Stimulated activated CD4-positive, alpha-beta T cell treated with anti-CD3 and anti-CD28 coated beads, Interleukin-1b, Interleukin-23, amount 100 ng/mL, for 24 hours (primary cell): ENCODE data around the gene PTPRG.

Experiments used
- DNase-seq, 4 experiments: peaks; one replicate each; pipeline ENCODE4 v3.0.0-alpha.2; 2020; ENCODE audit warnings: low read depth in 4 of 4, low spot score in 1 of 4

The PTPRG gene

DNA sequence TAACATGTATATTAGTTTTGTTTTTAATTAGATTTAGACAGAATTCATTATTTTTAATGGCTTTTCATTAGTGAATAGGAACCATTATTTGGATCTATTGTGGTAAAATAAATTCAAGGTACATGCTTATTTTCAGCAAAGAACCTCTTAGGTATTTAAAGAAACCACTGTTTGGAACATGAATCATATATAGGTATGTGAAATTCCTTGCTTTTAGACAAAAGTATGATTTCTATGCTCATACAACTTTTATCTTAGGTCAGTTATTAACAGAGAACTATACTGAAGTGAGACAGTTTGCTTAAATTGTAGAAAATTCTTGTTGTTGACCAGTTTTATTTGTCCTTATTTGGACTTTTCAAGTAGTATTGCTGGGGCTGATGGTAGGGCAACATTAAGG lies 422.1 kb downstream of the PTPRG start:
- no peak for DNase-seq

DNA sequence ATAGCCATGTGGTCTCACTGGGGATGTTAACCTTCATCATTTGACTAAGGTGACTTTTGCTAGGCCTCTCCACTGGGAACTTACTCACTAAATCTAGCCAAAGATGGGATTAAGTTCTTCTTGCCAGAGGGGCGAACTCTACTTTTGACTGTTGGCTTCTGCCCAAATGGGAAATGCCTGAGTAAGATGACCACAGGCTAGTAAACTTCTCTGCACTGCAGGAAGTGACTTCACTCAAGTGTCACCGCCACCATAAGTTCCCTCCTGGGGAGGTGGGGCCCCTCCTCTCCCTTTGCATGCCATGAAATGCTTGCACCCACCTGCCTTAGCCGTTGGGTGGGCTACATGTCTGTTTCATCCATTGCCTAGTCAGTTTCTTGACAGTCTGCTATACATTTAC lies 423.6 kb downstream of the PTPRG start:
- DNase-seq, result no peak

DNA sequence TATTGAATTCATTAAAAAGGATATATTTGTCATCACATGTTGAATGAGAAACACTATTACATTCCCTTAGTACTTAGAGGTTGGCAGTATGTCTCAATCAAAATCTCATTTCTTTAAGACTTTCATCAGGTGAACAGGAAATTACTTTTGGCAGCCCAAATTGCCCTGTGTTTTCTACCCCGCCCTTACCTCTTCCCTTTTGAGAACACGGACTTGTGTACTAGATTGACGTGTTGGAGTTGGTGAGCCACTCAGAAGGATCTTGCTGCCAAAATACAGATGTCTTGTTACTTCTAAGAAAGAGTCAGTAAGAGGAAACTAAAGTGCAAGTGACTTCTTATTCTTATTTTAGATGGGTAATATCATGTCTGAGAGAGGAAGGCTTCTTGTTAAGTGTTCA lies 425.1 kb downstream of the PTPRG start:
- no peak for DNase-seq

DNA sequence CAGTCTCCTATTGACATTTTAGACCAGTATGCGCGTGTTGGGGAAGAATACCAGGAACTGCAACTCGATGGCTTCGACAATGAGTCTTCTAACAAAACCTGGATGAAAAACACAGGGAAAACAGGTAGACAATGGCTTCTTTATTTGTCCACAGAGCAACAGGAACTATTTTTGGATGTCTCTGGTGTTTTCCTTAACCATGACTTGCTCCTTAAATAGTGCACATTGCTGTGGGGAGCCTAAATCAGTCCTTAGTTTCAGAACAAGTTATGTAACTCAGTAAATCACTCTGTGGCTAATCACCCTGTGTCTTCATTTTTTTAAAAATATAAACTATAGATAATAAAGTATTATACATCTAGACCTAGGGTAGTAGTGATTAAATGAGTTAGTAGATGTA lies 428.3 kb downstream of the PTPRG start:
- DNase-seq, result no peak

DNA sequence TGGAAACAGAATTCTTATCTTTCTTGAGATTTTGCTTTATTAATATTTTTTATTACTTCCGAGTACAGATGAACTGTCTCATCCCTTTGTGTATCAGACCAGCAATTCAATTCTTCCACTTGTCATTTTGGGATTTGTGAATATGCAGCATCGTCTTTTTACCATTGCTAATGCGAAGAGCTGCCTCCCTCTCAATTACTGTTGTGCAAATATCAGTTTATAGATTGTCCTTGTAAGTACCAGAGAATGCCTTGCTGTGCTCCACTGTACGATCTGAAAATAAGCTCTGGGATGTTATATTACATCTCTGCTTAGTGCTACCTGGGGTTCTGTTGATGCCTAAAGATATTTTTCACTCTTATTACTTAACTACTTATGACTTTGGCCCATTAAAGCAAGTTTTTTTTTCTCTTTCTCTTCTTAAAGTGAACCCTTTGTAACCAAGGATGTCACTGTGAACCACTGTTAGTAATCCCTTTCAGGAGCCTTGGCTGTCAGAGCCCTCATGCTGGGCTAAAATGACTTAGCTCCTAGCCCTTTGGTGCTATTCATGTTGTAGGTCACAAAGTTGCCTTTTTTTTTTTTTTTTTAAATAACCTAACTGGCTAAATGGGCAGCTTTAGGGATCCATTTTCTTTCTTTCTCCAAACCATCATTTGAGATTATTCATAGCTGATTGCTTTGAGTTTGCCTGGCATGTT lies 429.1 kb downstream of the PTPRG start:
- no peak for DNase-seq

DNA sequence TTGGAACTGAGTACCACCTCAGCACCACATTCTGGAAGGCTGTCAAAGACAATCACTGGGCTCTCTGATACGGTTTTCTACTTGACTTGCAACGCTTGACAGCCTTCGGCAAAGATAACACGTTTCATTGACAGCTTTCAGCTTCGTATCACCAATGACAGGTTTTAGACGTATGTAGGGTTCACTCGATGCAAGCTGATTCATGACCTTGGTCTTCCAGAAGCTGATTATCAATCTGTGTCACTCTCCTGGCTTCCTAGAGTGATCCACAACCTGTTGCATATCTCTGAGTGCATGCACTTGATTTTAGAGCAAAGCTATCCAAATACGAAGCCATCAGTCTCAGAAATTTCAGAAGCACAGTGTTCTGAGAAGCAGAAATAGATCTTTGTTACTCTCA lies 430.3 kb downstream of the PTPRG start:
- DNase-seq, result no peak

DNA sequence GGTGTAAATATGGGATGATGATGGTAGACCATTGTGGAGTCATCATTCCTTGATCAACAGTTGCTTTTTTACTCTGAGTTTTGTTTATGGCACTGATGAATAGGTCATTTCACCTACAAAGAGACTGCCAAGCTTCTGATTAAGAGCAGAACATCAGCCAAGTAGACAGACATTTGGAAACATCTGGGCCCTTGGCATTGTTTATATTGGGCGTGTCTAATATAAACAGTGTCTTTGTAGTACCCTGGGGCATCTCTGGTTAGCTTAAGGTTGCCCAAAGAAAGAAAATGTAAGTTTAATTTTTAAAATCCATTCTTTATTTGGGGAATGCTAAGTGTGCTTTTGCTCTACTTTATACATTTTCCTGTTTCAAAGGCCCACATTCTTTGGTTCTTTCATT lies 435.0 kb downstream of the PTPRG start:
- no peak for DNase-seq

DNA sequence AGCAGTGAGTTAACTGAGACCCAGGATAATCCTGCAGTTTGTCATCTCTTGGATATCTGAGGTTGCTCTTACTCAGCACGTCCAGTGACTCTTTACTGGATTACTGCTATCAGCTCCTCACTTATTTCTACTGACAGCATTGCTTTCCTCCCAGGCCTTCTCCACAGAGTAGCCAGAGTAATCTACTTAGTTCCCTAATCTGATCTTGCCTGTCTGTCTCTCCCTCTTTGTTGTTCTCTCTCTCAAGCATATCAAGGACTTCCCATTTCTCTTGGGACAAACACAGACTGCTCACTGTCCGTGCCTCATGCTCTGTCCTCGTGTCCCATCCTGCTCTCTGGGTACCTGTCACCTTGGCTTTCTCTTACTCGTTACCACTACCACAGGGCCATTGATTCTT lies 435.7 kb downstream of the PTPRG start:
- no peak for DNase-seq

DNA sequence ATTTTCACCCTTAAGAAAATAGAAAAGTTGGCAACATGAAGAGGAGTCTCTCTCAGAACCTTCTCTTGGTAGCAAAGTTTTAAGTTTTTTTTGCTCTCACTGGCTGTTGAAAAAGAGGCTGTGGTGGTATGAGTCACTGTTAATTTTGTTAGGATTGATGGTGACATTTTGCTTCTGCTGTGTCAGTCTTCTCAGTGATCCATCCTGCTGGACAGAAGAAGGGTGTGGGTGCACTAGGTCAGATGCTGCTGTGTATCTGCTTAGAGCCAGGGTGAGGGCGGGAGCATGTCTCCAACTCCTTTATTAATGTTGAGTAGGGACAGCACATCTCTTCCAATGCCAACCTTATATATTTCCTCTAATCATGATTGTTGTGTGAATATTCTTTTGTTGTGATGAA lies 442.5 kb downstream of the PTPRG start:
- DNase-seq, result no peak

DNA sequence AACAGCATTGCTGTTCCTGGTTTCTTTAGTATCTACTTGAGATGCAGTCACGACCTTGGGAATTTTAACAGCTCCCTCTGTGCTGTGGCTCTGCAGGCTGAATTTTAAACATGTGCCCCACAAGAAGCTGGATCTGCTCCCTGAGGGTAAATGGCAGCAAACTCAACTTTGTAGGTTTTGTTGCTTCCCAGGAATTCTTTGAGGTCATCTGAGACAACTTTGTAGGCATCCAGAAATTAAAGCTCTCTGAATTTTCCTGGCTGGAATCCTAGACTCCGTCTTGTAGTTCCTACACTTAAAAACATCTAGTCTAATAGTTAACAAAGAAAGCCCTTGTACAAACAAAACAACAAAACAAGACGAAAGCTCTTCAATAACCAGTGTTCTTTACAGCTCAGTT lies 445.7 kb downstream of the PTPRG start:
- DNase-seq, result no peak

DNA sequence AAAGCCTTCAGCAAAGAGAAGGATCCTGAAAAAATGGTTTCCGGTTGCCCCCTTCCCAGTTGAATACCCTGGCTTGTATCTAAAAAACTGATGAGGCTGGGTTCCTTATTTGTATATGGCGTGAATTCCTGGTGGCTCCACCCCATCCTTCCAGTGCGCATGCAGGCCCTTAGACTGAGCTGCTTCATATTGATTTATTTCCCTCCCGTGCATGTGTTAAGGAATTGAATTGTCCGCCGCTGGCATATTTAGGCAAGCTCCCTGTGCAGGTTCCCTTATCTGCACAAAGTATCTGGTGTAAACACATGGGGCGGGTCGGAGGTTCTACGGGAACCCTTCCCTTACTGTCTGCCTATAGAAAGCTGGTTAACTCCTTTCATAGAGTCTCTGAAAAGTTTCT lies 449.6 kb downstream of the PTPRG start:
- no peak for DNase-seq

DNA sequence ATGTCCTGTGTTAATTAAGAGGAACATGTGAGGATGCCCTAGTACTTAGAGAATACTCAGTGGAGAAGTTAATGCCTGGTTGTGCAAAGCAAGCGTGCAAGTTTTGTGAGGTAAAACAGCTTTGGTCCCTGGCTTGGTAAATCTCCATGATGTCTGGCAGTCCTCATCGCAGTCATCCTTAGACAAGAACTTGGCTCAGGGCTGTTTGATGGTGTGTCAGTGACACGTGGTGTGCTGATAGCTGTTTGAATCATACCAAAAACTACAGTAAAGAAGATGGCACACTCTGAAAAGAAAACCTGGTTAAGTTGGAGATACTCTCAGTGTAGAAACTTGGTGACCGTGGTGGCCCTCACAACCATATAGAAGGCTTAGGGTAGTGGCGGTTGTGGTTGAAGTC lies 450.3 kb downstream of the PTPRG start:
- no peak for DNase-seq

DNA sequence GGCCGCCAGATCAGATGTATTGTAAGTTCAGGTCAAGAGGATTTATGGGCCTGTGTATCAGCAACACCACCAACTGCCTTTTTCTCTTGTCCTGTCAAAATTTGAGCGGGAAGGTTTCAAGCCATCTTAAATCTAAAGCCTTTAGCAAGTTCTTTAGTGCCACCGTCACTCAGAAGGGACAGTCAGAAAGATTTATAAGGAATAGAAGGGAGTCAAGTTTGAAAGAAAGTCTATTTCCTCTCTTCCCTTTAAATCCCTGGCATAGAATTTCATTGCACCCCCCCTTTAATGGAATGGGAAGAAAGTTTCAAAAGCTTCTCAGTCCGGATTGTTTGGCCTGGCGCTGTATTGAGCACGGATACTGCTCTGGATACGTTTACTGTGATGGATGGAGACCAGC lies 452.6 kb downstream of the PTPRG start:
- DNase-seq, result no peak

DNA sequence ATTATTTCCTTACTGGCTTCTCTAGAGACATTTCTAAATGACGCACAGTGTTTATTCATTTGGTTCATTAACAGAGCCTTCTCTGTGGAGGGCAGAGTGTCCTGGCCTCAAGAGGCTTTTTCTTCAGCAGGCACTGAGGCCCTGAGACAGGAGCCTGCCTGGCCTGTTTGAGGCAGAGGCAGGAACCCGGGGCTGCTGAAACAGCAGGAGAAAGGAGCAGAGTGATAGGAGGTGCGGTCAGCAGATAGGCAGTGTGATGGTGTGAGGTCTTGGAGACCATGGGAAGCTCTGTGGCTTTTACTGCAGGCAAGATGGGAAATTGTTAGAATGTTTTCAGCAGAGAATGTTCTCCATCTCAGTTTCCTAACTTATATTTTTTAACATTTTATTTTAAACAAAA lies 453.7 kb downstream of the PTPRG start:
- no peak for DNase-seq

DNA sequence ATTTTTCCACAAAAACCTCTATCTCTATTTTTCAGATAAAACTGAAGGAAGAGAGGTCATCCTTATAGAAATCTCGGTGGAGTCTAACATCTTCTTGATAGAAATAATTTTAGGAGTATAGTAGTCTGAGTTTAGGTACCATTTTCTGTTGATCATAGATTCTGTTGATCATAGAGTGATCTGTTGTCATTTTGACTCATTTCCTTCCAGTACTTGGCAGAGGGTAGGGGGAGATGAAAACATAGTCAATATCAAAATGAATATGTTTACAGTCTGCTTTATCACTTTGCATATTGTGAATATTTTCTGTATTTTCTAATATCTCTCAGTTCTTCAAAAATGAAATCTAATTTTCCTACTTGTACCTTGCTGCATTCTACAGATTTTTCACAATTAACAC lies 458.5 kb downstream of the PTPRG start:
- no peak for DNase-seq

DNA sequence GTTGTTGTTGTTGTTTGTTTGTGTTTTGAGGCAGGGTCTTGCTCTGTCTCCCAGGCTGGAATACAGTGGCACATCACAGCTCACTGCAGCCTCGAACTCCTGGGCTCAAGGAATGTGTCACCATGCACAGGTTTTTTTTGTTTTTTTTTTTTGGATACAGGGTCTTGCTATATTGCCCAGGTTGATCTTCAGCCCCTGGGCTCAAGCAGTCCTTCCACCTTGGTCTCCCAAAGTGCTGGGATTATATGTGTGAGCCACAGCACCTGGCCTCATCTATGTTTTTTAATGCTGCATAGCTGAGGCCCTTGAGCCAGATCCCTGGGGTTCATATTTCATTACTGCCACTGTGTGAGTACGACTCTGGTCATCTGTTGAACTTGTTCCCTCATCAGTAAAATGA lies 459.3 kb downstream of the PTPRG start:
- no peak for DNase-seq

DNA sequence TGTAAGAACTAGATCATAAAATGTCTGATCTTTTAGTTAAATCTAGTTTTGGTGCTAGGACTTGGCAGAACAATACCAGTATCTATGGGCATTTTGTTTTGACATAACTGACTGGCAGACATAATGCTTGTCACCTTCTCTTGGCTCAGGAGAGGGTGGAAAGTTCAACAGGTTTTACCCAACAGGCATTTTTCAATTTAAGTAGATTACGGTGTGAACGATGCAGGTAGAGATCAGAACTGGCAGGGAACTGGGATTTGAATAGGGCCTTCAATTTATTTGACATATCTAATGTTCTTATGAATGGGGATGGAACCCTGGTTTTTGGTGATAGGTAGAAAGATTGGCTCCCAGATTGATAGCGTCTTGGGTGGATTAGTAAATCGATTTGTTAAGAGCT lies 460.9 kb downstream of the PTPRG start:
- DNase-seq, result no peak

DNA sequence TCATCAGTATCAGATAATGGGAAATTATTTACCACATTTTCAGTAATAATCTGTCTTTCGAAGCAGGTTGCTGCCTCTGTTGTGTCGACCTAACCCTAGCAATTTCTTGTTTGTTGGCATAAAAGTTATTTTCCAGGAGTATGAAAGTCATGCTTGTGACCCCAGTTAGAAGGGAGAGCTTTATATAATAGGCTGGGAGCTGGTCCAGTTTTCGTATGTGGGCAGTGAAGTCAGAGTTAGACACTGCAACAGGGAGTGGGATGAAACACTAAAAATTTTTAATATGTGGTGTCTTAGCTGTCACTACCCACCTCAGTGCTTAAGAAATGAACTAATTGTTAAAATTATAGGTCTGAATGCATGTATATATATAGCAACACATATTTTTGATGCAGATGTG lies 463.5 kb downstream of the PTPRG start:
- no peak for DNase-seq

DNA sequence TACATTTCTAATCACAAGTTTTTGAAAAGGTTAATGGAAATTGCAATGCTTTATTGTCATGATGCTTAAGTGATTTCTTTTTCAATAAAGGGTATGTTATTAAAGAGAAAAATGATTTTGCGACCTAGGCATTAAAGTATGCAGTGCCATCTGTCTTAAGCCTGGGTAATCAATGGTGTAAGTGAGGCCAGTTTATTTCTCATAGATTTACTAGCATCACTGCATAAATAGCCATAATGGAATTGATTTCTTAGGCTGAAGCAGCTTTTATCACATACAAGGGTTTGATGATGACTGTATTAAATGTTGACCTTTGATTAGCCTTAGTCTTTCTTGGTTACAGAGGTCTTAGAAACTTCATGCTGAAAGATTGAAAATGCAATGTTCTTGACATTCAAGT lies 464.5 kb downstream of the PTPRG start:
- DNase-seq, result no peak

DNA sequence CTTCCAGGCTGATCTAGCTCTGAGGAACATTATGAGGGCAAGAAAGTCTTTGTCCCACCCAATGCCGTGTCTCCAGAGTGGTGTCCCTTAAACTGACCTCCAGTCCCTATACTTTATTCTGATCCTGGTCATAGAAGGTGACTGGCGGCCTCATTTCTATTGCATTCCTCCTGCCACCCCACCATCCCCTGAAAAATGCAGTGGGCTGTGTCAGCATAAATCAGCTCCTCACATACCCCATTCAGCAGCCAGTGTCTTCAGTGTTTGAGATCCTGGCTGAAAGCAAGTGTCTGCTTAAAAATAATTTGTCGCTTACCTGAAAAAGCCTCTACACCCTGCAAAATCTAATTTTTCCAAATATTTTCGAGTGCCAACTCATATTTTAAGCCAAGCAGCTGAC lies 465.9 kb downstream of the PTPRG start:
- no peak for DNase-seq

DNA sequence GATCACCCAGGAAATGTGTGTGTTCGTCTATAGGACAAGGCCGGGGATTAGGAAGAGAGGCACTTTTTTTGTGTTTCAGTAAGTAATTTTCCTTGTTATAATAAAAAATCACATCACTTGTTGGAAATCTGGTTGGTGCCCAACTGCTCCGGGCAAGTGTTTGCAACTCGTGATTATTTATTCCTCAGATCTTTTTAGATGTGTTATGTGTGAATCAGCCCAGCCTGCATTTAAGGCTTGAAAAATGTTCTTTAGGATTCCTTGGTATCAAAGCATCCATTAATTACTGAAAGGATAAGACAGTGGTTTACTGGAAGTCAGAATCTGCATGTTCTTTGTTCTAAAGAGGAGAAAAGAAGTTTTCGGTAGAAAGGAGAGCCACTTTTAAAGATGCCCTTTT lies 466.4 kb downstream of the PTPRG start:
- DNase-seq, result no peak

DNA sequence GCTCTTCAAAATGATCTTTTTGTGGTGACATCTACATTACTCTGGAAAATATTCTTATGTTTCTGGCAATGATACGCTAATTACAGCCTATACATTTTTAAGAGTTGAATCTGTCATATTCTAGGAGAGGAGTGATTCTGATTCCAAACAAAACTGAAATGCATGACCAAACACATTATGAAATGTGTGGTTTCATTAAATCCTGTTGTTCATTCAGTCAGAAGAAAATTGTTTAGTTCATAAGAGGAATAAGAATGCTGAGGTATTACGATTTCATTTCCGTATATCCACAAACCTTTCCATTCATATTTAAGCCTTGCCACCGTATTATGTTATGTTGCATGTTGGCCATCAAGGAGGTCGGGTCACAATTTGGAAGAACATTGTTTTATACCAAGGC lies 466.9 kb downstream of the PTPRG start:
- DNase-seq, result no peak

DNA sequence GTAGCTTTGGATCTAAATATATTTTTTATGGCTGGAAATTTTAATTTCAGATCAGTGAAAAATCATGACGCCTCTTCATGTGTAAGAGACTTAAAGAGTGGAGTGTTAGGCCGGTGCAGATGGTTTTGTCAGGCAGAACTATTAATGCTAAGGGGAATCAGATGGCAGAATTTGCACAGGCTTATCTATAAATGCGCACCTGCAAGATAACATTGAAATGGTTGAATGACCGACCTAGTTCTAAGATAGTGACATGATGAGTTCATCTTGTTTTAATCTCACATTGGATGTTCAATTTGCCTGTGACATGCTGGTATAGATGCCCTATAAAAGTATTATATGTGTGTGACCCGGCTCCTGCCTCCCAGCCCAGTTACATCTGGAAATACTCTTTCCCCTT lies 471.4 kb downstream of the PTPRG start:
- no peak for DNase-seq
